HCT116 (cell line): ENCODE data around the gene KNOP1. TPM values are rescaled to one million over a fixed set of nuclear protein-coding genes. Genes with fewer than 3 reads are reported as not detected.

Experiments used
- ATAC-seq: fragments of 200-7000 bp; cut with Tn5 transposase; 2 replicates; pipeline ENCODE4 v1.9.1; 2020; ENCODE audit warnings: mild to moderate bottlenecking, moderate library complexity
- BruUV-seq: library from RNA; stranded (reverse); fragments of 400-500 nt; replicated peaks from 2 replicates; lab custom pipeline; 2021; lab: Mats Ljungman, UMichigan
- CTCF ChIA-PET: fragments of 300-600 bp; sonication (Branson Sonifier 250); formaldehyde crosslinking; loops from one replicate; lab custom pipeline; 2021; ENCODE audit warnings: antibody characterized with exemption; lab: Charles Lee
- POLR2A ChIA-PET: fragments of 300-600, 350-600 bp; sonication (Branson Sonifier 250); formaldehyde crosslinking; loops from one replicate; lab custom pipeline; 2021; ENCODE audit warnings: antibody characterized with exemption; lab: Charles Lee
- RAD21 ChIA-PET, 2 experiments: fragments of 300-600 bp; sonication (Branson Sonifier 250); formaldehyde crosslinking; loops; one replicate each; lab custom pipeline; 2023; ENCODE audit warnings: low total read pairs in 2 of 2; ENCODE audit not compliant: uncharacterized antibody in 2 of 2, unreplicated experiment in 2 of 2, low non-redundant PET in 1 of 2; lab: Charles Lee
- DNase-seq: peaks from one replicate; pipeline ENCODE4 v3.0.0-alpha.2; 2010; ENCODE audit warnings: low read depth, low spot score
- H2AFZ ChIP-seq: fragments of 200-600 bp; shearing (Covaris generic), sonication (generic); 2 replicates; pipeline ENCODE4 v1.6.1; 2017; ENCODE audit warnings: low read depth, mixed run types, mixed read lengths, antibody characterized with exemption, low read length; ENCODE audit not compliant: poor library complexity, severe bottlenecking
- H3K27ac ChIP-seq: 2 replicates; pipeline ENCODE4 v1.5.1; 2012; ENCODE audit warnings: low read depth, low read length
- H3K27me3 ChIP-seq: fragments of 200-600 bp; sonication (generic); 2 replicates; pipeline ENCODE4 v1.6.1; 2016; ENCODE audit warnings: mixed run types, low read length, mixed read lengths; ENCODE audit not compliant: insufficient read depth
- H3K36me3 ChIP-seq, 2 experiments: fragments of 200-500 bp in 1 of 2; fragments of 200-600 bp in 1 of 2; sonication (Bioruptor generic) in 1 of 2; sonication (generic) in 1 of 2; 2 replicates each; pipeline versions ENCODE4 v1.5.1 to v1.6.1; 2014 to 2016; ENCODE audit warnings: low read length in 2 of 2, inconsistent platforms in 1 of 2, mixed read lengths in 1 of 2, mixed run types in 1 of 2; ENCODE audit not compliant: insufficient read depth in 2 of 2, control insufficient read depth in 1 of 2
- H3K4me1 ChIP-seq, 2 experiments: fragments of 200-600 bp in 1 of 2; sonication (generic) in 1 of 2; 2 replicates each; pipeline versions ENCODE4 v1.5.1 to v1.6.1; 2012 to 2017; ENCODE audit warnings: low read length in 2 of 2, inconsistent platforms in 1 of 2, mild to moderate bottlenecking in 1 of 2, mixed read lengths in 1 of 2, mixed run types in 1 of 2, moderate library complexity in 1 of 2; ENCODE audit not compliant: insufficient read depth in 2 of 2, control insufficient read depth in 1 of 2
- H3K4me2 ChIP-seq: fragments of 200-600 bp; sonication (generic); 2 replicates; pipeline ENCODE4 v1.6.1; 2017; ENCODE audit warnings: mixed run types, low read length, mixed read lengths
- H3K4me3 ChIP-seq, 2 experiments: fragments of 200-600 bp in 1 of 2; sonication (generic) in 1 of 2; replicated peaks in 1 of 2; 2 replicates each; pipeline ENCODE4 v1.5.1; 2011 to 2016; ENCODE audit warnings: low read length in 2 of 2, control low read depth in 1 of 2, low read depth in 1 of 2, mild to moderate bottlenecking in 1 of 2, mixed read lengths in 1 of 2, mixed run types in 1 of 2
- H3K79me2 ChIP-seq: fragments of 200-600 bp; sonication (generic); 2 replicates; pipeline ENCODE4 v1.6.1; 2017; ENCODE audit warnings: mild to moderate bottlenecking, mixed run types, low read length, moderate library complexity, mixed read lengths; ENCODE audit not compliant: insufficient read depth
- H3K9ac ChIP-seq: fragments of 200-600 bp; sonication (generic); 2 replicates; pipeline ENCODE4 v1.6.1; 2016; ENCODE audit warnings: low read length, mixed read lengths
- H3K9me2 ChIP-seq: fragments of 200-600 bp; sonication (generic), shearing (Covaris generic); 2 replicates; pipeline ENCODE4 v1.6.1; 2017; ENCODE audit warnings: mixed run types, mild to moderate bottlenecking, moderate library complexity; ENCODE audit not compliant: insufficient read depth
- H3K9me3 ChIP-seq, 2 experiments: fragments of 200-500 bp in 1 of 2; fragments of 200-600 bp in 1 of 2; sonication (Bioruptor generic) in 1 of 2; sonication (generic) in 1 of 2; 2 replicates each; pipeline ENCODE4 v1.6.1; 2014 to 2017; ENCODE audit warnings: low read length in 2 of 2, mixed read lengths in 2 of 2, inconsistent platforms in 1 of 2, low read depth in 1 of 2, mild to moderate bottlenecking in 1 of 2, mixed run types in 1 of 2, moderate library complexity in 1 of 2; ENCODE audit not compliant: control insufficient read depth in 1 of 2, insufficient read depth in 1 of 2
- H4K20me1 ChIP-seq: fragments of 200-600 bp; sonication (generic), shearing (Covaris generic); 2 replicates; pipeline ENCODE4 v1.6.1; 2017; ENCODE audit warnings: mixed run types, mild to moderate bottlenecking, moderate library complexity; ENCODE audit not compliant: insufficient read depth
- CTCF ChIP-seq, 3 experiments: fragments of 200-600 bp in 1 of 3; sonication (generic) in 1 of 3; IDR thresholded peaks in 2 of 3; conservative IDR thresholded peaks in 1 of 3; 2 replicates each; pipeline ENCODE4 v1.5.1; 2012 to 2017; ENCODE audit warnings: low read depth in 2 of 3, low read length in 2 of 3, antibody characterized with exemption in 1 of 3, borderline replicate concordance in 1 of 3, control low read depth in 1 of 3, mild to moderate bottlenecking in 1 of 3, mixed read lengths in 1 of 3, mixed run types in 1 of 3, moderate library complexity in 1 of 3; ENCODE audit not compliant: insufficient read depth in 1 of 3
- EGR1 ChIP-seq: IDR thresholded peaks from 2 replicates; pipeline ENCODE4 v1.6.1; 2012; ENCODE audit warnings: low read depth
- EZH2 ChIP-seq: fragments of 200-600 bp; sonication (generic); IDR thresholded peaks from 2 replicates; pipeline ENCODE4 v1.6.1; 2017; ENCODE audit warnings: antibody characterized with exemption, mixed run types
- POLR2AphosphoS5 ChIP-seq: IDR thresholded peaks from 2 replicates; pipeline ENCODE4 v1.6.1; 2011; ENCODE audit warnings: mild to moderate bottlenecking, low read depth, low read length, moderate library complexity
- RAD21 ChIP-seq: IDR thresholded peaks from 2 replicates; pipeline ENCODE4 v1.6.1; 2012; ENCODE audit warnings: low read depth, mild to moderate bottlenecking
- REST ChIP-seq: IDR thresholded peaks from 2 replicates; pipeline ENCODE4 v1.6.1; 2012; ENCODE audit warnings: low read depth
- SIN3A ChIP-seq: IDR thresholded peaks from 2 replicates; pipeline ENCODE4 v1.6.1; 2012; ENCODE audit warnings: low read depth
- ZFX ChIP-seq: fragments of 450-650 bp; IDR thresholded peaks from 2 replicates; pipeline ENCODE4 v1.6.1; 2017
- ZNF274 ChIP-seq: fragments of 200-500 bp; sonication (Bioruptor generic); IDR thresholded peaks from 2 replicates; pipeline ENCODE4 v1.6.1; 2014; ENCODE audit warnings: mild to moderate bottlenecking, low read depth, low read length, inconsistent platforms
- intact Hi-C: fragments of 100-400 bp; cut with micrococcal nuclease; formaldehyde crosslinking; loops from 2 replicates; pipeline ENCODE4 v1.10.0; 2022
- total RNA-seq: library from RNA; stranded (reverse); gene quantifications from one replicate; pipeline ENCODE4 v1.2.1, GENCODE V29; 2021; ENCODE audit not compliant: unreplicated experiment

Gene KNOP1
- total RNA-seq, 1 experiment from 2014 or later, result 34.6 TPM

DNA sequence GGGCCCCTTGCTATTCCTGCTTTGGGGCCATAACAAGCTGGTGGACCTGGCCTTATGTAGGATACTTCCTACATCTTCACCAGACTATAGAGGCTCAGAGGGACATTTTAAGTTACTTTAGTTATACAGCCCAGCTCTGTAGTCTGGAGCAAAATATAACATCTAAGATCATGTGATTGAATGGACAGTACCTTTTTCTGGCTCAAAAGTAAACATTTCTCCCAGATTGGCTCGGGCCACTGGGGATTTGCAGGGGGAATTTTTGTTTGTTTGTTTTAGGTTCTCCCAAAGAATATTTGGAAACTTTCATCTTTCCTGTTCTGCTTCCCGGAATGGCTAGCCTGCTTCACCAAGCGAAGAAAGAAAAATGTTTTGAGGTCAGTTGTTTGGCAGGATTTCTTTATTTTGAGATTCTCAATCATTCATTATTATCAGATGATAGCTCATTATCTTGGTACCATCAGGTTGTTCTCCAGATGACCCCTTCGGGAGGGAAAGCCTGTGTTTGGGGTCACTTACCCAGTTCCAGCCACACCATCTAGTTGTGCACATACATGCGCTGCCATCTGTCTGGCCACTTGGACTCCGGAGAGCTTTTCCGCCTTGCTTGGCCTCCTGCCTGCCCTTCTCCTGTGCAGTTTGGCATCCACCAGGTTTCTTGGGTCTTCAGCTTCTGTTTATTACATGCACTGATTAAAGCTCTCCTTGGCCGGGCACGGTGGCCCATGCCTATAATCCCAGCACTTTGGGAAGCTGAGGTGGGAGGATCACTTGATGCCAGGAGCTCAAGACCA, 17.2 kb upstream of the KNOP1 start:
- ChIA-PET CTCF (no interaction called here), RAD21 (no interaction called here), POLR2A (no interaction called here)
- H3K27me3 ChIP-seq, result no peaks in the 10 kb centered on the region
- no peaks in the 10 kb centered on the region for H4K20me1 ChIP-seq
- H3K36me3 ChIP-seq, result peaks cover 0 to 6% of the 10 kb centered on the region in 2 experiments; a peak in 1 of 4 replicates
- no peaks in the 10 kb centered on the region for H3K79me2 ChIP-seq
- no TSS peak for BruUV-seq
- H3K9me3 ChIP-seq, result no peaks in the 10 kb centered on the region
- H3K4me3 ChIP-seq, result no peak overlapping the region
- no peak overlapping the region for H3K4me2 ChIP-seq
- no peaks in the 10 kb centered on the region for H3K4me1 ChIP-seq
- intact Hi-C loops, result no loop called here
- no peak for ATAC-seq
- H3K27ac ChIP-seq, result no peak overlapping the region
- DNase-seq, result no peak
- no peak overlapping the region for H2AFZ ChIP-seq
- H3K9me2 ChIP-seq, result no peaks in the 10 kb centered on the region
- TF ChIP-seq EZH2, result no peak
- no peak for TF ChIP-seq EGR1
- no peak for TF ChIP-seq CTCF (IDR thresholded peaks at IDR 0.05 in 2 of 3, conservative IDR thresholded peaks at IDR 0.05 in 1 of 3; ENCODE audit: borderline replicate concordance in 1 of 3, insufficient read depth in 1 of 3, low read depth in 2 of 3, low read length in 2 of 3)
- H3K9ac ChIP-seq, result no peak overlapping the region

DNA sequence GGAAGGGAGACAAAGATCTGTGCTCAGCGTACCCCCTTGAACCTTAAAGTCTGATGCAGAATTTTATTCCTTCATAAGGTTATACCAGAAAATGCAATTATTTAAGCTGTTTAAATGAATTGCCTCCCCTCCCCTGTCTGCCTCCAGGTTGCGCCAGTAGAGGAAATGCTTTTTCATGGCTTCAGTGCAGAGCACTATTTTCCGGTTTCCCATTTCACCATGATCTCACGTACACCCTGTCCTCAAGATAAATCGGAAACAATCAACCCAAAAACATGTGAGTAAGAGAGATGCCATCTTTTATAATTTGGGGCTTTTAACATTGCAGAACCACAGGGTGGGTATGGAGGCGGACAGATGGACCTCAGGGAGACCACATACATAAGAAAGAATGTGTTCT, 15.5 kb upstream of the KNOP1 start:
- POLR2A ChIA-PET, result no interaction called here
- H3K9me2 ChIP-seq, result no peaks in the 10 kb centered on the region
- TF ChIP-seq POLR2AphosphoS5, result no peak
- no peak for TF ChIP-seq ZFX
- no peak for TF ChIP-seq EZH2
- TF ChIP-seq RAD21, result no peak
- TF ChIP-seq REST, result no peak
- no peak for TF ChIP-seq ZNF274
- no peak for TF ChIP-seq SIN3A
- no peak overlapping the region for H3K9ac ChIP-seq
- DNase-seq (no peak), ATAC-seq (no peak)
- H3K9me3 ChIP-seq, result no peaks in the 10 kb centered on the region
- RAD21 ChIA-PET, result no interaction called here
- H3K79me2 ChIP-seq, result no peaks in the 10 kb centered on the region
- CTCF ChIA-PET, result no interaction called here
- BruUV-seq, result no TSS peak
- H2AFZ ChIP-seq, result no peak overlapping the region
- intact Hi-C loops, result no loop called here
- no peak overlapping the region for H3K4me3 ChIP-seq
- no peaks in the 10 kb centered on the region for H3K27me3 ChIP-seq
- H3K27ac ChIP-seq, result no peak overlapping the region
- no peaks in the 10 kb centered on the region for H3K4me1 ChIP-seq
- H4K20me1 ChIP-seq, result no peaks in the 10 kb centered on the region
- H3K36me3 ChIP-seq, result peaks cover 0 to 6% of the 10 kb centered on the region in 2 experiments; a peak in 1 of 4 replicates
- no peak overlapping the region for H3K4me2 ChIP-seq
